Fibroblast of the aortic adventitia (primary cell): ENCODE data around the gene ZBTB1. TPM values are rescaled to one million over a fixed set of nuclear protein-coding genes. Genes with fewer than 3 reads are reported as not detected.

Experiments
- DNase-seq: peaks from one replicate; pipeline ENCODE4 v3.0.0-alpha.2; 2010; ENCODE audit warnings: low read depth
- H3K4me3 ChIP-seq: 2 replicates; pipeline ENCODE4 v1.5.1; 2011; ENCODE audit warnings: low read depth, mild to moderate bottlenecking, control low read depth, low read length, moderate library complexity
- total RNA-seq: library from RNA; depleted of rRNA; stranded (reverse); fragments of >200 nt; gene quantifications from 2 replicates; pipeline ENCODE4 v1.2.3, GENCODE V29; 2012; ENCODE audit warnings: low replicate concordance
- TF ChIP-seq, protein P1 (sequence below): IDR thresholded peaks from 2 replicates; pipeline ENCODE4 v1.5.1; 2011; ENCODE audit warnings: mild to moderate bottlenecking, low read length, control low read depth, inconsistent platforms; ENCODE audit not compliant: insufficient read depth

Gene ZBTB1
- total RNA-seq, 1 donor: 56.5 TPM

DNA sequence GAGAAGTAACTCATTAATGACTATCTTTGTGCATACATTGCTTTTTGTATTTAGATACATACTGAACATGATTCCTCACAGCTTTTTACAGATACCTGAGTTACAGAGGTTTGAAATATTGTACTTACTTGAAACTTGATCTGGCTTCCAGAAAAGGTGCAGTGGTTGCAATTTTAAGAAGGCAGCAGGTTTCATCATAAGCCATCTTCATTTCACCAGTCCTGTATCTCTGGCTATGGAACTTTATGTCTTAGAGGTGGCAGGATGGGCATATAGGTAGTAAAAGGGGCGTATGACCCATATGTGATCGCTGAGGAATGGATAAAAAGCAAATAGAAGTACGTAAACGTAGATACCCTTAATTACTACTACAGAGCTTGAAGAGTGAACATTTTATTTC is 13.7 kb downstream of the ZBTB1 start:
- TF ChIP-seq, protein P1, sequence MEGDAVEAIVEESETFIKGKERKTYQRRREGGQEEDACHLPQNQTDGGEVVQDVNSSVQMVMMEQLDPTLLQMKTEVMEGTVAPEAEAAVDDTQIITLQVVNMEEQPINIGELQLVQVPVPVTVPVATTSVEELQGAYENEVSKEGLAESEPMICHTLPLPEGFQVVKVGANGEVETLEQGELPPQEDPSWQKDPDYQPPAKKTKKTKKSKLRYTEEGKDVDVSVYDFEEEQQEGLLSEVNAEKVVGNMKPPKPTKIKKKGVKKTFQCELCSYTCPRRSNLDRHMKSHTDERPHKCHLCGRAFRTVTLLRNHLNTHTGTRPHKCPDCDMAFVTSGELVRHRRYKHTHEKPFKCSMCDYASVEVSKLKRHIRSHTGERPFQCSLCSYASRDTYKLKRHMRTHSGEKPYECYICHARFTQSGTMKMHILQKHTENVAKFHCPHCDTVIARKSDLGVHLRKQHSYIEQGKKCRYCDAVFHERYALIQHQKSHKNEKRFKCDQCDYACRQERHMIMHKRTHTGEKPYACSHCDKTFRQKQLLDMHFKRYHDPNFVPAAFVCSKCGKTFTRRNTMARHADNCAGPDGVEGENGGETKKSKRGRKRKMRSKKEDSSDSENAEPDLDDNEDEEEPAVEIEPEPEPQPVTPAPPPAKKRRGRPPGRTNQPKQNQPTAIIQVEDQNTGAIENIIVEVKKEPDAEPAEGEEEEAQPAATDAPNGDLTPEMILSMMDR: no peak
- H3K4me3 ChIP-seq: no peak overlapping the region
- no peak for DNase-seq

DNA sequence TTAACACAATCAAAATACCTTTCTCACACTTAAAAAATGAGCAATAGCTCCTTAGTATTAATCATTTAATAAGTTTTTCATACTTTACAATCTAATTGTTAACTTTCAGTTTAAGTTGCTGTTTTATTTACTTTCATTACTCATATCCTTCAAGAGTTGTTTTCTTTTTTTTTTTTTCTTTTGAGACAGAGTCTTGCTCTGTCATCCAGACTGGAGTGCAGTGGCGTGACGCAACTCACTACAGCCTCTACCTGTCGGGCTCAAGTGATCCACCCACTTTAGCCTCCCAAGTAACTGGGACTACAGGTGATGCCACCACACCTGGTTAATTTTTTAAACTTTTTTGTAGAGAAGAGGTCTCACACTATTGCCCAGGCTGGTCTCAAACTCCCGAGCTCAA is 16.1 kb downstream of the ZBTB1 start:
- TF ChIP-seq, protein P1: no peak
- no peak for DNase-seq
- H3K4me3 ChIP-seq: no peak overlapping the region

GRCh38 chr14:64522591-64523355 is 18.2 kb downstream of the ZBTB1 start:
- no peak for DNase-seq
- H3K4me3 ChIP-seq: no peak overlapping the region
- TF ChIP-seq, protein P1: no peak

- DNase-seq: no peak
- H3K4me3 ChIP-seq: no peak overlapping the region
- TF ChIP-seq, protein P1: no peak
Measured at GRCh38 chr14:64525354-64525753, 20.8 kb downstream of the ZBTB1 start.

DNA sequence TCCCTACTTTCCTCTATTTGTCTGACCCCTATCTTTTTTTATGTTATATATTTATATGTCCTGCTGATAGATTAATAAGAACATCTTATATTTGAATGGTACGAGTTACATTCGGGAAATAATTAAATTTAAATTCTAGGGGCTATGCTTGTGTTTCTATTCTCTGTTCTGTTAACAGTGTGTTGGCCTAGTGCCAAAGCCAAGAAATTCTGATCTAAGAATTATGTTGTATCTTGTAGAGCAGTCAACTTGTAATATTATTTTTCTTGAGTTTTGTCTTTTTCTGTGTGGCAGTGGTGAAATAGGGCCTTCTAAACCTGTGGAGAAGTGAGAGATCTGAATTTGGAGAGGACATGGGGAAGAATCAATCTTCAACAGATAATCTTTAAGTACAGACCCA is 27.0 kb downstream of the ZBTB1 start:
- DNase-seq: no peak
- H3K4me3 ChIP-seq: no peak overlapping the region
- TF ChIP-seq, protein P1: no peak

DNA sequence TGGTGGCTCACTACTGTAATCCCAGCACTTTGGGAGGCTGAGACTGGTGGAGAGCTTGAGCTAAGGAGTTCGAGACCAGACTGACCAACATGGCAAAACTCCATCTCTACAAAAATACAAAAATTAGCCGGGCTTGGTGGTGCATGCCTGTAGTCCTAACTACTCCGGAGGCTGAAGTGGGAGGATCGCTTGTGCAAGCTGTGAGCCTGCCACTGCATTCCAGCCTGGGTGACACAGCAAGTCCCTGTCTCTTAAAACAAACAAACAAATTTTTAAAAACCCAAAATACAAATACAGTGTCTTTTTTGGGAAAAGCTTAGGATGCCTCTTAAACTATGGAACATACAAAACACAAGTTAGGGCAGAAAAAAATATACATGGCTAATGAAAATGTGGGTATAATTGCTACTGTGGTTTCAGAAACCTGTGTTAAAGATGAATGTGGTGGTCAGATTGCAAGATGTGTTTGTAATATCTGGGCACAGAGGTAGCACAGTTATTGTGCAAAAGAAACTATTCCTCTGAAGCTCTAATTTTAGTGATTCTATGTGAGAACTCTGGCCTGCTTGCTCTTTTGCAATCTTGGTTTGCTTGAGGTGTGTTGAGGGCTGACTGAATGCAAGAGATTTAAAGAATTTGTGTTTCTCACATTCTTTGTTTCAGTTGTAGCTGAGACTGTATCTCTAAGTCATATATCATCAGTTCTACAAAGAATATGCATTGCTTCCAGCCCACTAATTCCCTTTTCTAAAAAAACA is 32.1 kb downstream of the ZBTB1 start:
- TF ChIP-seq, protein P1: no peak
- DNase-seq: peak; percentile 32
- no peak overlapping the region for H3K4me3 ChIP-seq
